Activated CD4-positive, alpha-beta T cell treated with anti-CD3 and anti-CD28 coated beads, Interleukin-2, amount 50 U/mL, for 4 hours (primary cell): Measurements from ENCODE around the gene ITGB1.
"Not testable (repeated sequence)": the region's sequence is repeated elsewhere in the genome, so short reads cannot be mapped to it uniquely, and the experiment has no call there.

Experiments
- DNase-seq, 2 experiments: peaks; one replicate each; pipeline ENCODE4 v3.0.0-alpha.2; 2020

ITGB1 gene

DNA sequence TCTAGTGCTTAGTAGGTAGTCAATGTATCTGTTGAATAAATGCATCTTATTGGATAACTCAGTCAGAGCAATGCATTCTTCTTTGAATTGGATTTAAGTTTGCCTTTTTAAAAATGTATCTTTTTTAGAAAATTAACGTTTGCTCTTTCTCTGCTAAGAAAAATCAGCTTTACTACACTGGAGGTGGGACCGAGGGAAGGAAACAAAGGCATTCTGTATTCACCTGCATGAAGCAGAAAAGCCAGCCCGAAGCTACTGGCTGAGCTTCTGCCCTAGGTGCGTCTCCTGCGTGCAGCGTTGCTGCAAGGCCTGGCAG lies 22.2 kb upstream of the ITGB1 start:
- DNase-seq, result no peak

GRCh38 chr10:32979719-32980118 lies 21.7 kb upstream of the ITGB1 start:
- DNase-seq, result not testable (repeated sequence)

- DNase-seq, result no peak
These were observed 21.0 kb upstream of the ITGB1 start for GRCh38 chr10:32979041-32979440.

DNA sequence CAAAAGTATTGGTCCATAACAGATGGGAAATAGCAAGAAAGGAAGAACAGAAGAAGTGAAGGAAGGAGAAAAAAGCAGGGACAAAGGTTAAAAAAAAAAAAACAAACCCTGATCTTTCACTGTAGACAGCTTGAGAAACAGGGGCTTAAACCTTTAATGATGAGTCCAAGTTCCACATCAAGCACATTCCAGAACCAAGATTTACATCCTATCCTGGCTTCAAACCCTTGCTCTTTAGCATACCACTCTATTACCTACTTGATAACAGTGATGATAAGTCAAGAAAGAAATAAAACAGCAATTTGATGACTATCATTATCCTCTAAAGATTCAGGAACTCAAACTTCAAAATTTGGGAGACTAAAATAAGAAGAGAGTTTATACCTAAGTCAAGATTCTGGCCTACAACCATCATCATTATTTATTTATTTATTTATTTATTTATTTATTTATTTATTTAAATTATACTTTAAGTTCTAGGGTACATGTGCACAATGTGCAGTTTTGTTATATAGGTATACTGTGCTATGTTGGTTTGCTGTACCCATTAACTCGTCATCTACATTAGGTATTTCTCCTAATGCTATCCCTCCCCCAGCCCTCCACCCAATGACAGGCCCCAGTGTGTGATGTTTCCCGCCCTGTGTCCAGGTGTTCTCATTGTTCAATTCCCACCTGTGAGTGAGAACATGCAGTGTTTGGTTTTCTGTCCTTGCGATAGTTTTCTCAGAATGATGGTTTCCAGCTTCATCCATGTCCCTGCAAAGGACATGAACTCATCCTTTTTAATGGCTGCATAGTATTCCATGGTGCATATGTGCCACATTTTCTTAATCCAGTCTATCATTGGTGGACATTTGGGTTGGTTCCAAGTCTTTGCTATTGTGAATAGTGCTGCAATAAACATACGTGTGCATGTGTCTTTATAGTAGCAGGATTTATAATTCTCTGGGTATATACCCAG lies 20.1 kb upstream of the ITGB1 start:
- not testable (repeated sequence) for DNase-seq

DNA sequence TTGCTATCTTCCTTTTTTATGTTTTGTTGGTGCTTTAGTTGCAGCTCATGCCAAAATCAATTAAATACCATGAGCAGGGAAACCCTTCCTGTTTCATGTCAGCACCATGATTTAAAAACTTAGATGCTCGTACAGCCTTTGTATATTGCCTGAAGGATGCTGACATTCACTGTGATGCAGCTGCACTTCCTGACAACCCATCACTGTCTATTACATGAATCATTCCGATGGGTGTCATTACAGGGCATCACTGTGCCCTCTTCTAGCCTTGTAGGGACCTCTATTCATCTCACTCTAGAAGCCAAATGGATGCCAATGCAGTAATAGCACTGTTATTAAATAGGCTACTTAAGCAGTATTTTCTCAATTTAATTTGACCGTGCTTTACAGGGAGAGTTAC lies 18.3 kb upstream of the ITGB1 start:
- DNase-seq, result no peak

DNA sequence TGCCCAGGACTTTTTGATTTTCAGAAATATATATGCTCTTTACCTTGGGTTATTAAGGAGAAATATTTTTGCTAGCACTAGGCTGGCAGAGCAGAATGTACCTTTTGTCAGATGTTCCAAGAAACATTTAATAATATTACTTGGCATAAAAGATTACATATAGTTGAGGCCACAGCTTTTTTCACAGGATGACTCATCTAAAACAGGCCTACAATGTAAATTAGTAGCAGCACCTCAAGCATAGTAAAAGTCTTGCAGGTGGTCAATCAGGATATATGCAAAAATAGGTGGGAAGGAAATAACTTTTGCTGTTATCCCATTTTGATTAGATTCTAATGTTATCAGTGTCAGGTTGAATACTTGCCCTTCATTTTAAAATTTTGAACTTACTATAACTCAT lies 14.9 kb upstream of the ITGB1 start:
- no peak for DNase-seq

DNA sequence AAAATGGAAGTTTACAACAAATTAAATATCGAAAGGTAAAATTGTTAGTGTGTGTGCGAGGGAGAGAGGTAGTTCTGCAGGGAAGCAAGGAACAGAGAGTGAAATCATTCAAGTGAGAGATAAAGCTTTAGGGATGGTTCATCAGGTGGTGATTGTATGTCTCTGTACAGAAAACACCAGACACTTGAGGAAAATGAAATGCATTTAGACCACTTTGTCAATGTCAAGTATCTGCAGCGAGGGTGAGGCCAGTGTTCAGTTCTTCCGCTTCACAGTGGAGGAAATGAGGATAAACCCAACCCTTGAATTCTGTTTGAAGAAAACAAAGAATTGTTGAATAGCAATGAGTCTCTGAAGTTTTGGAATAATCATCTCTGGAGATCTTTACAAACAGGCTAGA lies 14.4 kb upstream of the ITGB1 start:
- DNase-seq, result no peak

DNA sequence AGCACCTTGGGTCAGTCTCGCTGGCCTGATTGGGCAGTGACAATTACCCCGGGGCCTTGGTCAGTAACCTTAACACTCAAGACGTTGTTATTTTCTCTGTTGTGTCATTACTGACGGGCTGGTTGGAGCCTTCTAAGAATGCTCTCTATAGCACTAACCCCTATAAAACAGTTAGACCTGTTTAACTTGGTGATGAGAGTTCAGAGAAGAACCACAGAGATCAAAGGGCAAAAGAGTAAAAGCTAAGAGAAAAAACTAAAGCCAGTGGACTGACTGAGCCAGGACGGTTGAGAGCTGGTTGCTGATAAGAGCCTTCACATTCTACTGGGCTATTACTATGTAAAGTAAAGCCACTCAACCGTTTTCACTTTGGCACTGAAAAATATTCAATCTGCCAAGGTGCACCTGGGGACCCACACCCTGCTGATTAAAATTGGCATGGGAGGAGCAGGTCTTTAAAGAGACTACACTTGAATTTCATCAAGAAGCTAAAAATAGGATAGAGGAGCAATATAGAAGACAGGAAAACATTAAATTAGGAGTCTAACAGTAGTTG lies 13.6 kb upstream of the ITGB1 start:
- no peak for DNase-seq

DNA sequence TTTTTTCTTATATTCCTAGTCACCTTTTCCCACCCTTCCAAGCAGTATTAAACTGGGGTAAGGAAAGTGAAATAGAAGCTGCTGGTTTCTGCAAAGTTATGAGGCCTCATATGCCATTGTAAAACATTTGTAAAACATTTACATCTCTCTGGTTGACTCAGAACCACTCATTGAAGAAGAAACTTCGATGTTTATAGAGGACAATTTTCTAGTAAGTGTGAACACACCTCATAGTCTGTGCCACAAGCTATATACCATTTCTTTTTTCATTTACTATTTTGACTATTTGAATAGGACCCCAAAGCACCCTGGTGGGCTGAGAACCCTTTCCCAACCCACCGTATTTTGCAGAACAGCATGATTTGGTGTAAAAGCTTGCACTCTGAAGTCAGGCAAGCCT lies 12.9 kb upstream of the ITGB1 start:
- no peak for DNase-seq

- DNase-seq, result no peak
These were observed 6.2 kb upstream of the ITGB1 start for GRCh38 chr10:32964270-32964669.

DNA sequence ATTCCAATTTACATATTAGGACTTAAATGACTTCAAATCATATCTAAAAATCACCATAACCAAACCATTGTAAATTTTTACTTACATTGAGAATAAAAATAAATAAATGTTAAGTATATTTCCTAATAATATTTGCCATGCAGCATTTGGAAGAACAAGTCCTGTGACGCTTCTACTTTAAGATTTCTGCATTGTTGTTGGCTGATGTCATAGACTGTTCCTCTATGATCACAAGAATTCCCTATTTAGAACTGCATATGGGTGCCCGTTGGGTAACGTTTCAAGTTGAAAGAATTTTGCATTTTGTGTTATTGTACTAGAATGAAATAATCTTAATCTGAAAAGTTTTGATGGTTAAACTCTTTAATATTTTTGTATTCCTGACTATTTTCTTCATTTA lies 5.1 kb upstream of the ITGB1 start:
- no peak for DNase-seq

GRCh38 chr10:32962521-32962920 lies 4.5 kb upstream of the ITGB1 start:
- no peak for DNase-seq

GRCh38 chr10:32961895-32962369 lies 3.9 kb upstream of the ITGB1 start:
- no peak for DNase-seq

DNA sequence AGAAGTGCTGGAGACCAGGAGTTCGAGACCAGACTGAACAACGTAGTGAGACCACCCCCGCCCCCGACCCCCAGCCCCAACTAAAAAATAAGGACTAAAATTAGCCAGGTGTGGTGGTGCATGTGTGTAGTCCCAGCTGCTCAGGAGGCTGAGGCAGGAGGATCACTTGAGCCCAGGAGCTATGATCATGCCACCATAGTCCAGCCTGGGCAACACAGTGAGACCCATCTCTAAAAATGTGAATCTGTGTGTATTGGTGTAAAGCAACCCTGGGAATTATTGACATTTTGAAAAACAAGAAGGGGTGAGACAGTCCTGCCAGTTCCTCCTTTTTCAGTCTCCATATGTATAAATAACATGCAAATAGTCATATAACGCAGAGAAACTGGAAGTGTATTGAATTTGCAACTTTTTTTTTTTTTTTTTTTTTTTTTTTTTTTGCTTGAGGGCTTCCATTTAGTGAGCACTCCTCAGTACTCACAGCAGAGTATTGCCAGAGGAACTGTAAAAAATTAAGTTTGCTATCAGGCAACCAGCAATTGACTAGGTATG lies 3.4 kb upstream of the ITGB1 start:
- DNase-seq, result no peak

DNA sequence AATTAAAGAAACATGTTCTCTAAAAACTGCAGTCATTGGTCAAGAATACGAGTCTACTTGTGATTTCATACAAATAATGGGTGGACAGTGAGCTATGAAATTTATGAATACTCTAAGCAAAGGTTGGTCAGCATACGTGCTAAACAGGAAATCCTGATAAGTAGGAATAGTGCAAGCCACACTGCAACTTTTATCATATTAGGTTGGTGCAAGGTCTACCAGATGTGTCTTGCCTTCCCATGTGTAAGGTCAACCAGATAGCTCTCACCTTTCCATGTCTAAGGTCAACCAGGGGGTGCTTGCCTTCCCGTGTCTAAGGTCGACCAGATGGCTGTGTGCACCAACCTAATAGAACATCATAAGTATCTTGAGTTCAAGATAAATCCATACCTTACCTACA lies 2.0 kb upstream of the ITGB1 start:
- DNase-seq, result no peak

DNA sequence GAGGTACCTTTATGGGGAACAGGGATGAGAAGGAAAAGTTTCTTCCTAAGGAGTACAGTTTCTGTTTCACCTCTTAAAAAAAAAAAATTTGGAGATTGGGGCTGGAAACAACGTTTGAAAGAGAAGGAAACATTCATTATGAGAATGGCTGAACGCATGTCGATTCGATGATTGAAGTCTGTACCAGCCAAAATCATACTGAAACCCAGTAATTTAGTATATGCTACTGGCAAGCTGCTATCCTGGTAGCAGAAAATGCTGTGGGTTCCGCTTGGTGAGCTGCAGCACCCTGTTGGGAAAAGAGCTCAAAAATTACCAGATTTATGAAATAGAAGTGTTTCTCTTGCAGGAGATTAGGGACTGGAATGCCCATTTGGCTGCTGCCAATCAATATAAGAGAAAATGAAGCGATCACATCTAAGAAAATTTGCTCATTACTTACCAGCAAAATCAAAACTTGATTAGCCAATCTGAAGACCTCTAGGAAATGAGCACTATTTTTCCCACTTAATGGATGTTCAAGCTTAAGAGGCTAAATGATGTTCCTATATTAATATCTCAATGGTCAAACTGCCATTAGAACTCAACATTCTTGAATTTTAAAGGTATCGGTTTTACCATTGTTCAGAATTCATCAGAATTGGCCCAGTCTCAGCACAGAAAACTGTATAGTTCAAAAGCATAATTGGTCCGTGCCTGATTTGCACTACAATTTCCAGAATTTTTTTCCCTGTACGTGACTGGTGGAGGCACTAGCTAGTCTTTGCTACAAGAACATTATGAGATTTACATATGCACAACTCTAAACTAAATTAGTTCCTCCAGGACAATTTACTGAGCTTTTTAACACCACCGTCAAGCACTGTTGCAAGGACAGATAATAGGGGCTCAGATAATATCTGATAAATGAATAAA lies 1.2 kb upstream of the ITGB1 start:
- DNase-seq, result no peak

- peak; percentile 23 to 34 for DNase-seq
These were observed 517 bp downstream of the ITGB1 start for GRCh38 chr10:32957341-32958084.

GRCh38 chr10:32956365-32957197 lies 1.4 kb downstream of the ITGB1 start:
- DNase-seq, result no peak

DNA sequence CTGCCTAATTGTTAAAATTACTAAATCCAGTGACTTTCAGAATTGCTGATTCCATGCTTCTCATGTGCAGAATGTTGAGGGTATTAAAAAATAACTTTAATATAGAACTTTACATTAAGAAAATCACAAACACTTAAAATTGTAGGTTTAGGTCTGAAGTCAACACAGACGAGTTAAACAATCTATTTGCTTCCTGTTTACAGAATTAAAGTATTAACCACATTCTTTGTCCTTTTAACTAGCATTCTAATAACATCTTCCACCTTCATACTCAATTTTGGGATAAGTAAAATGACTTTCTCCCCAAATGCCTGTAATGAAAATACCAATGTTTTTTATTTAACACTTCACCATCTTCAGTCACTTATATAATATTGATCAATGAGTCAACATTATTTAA lies 2.2 kb downstream of the ITGB1 start:
- no peak for DNase-seq

GRCh38 chr10:32955299-32955772 lies 2.7 kb downstream of the ITGB1 start:
- DNase-seq, result no peak
